Measurements from ENCODE around the gene DSG2.

Gene DSG2

GRCh38 chr18:31555971-31556747 lies 58.2 kb downstream of the DSG2 start:
- DNase-seq (ENCODE audit: low spot score) = no peak

GRCh38 chr18:31557446-31557845 lies 59.5 kb downstream of the DSG2 start:
- DNase-seq (ENCODE audit: low spot score) = no peak

GRCh38 chr18:31558567-31558966 lies 60.6 kb downstream of the DSG2 start:
- DNase-seq (ENCODE audit: low spot score) = no peak

- DNase-seq (ENCODE audit: low spot score) = no peak
Measured at GRCh38 chr18:31562726-31563125, 64.7 kb downstream of the DSG2 start.

GRCh38 chr18:31563778-31564177 lies 65.8 kb downstream of the DSG2 start:
- no peak for DNase-seq (ENCODE audit: low spot score)

- no peak for DNase-seq (ENCODE audit: low spot score)
Measured at GRCh38 chr18:31565345-31565744, 67.4 kb downstream of the DSG2 start.

DNA sequence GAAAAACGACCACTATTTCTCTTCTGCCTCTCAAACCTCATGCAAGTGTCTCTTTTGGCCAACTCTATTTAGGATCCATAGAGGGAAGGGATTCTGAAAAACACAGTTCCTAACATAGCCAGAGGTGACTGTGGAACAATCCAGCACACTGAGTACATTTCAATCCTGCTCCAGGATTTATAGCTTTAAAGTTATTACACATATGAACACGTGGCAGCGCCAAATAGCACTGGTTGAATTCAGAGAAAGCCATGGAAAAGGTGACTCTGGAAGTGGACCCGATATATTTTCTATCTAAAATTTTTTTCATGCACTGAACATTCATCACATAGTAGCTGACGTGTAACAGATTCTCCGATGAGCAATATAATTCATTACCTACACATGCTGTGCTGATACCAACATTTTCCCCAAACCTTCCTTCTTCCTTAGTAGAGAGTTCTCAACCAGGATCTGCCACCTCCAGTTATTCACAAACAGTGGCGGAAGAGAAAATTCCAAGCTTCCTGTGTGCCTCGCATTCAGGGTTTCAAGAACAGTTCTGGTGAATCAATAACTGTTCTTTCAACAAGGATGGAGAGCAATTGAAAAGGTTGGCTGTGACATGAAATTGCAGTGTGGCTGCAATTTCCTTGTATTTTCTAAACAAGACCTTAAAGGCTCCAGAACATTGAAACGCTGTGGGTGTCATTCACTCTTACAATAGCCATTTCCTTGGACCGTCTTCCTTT lies 68.0 kb downstream of the DSG2 start:
- no peak for DNase-seq (ENCODE audit: low spot score)

- no peak for DNase-seq (ENCODE audit: low spot score)
Measured at GRCh38 chr18:31566576-31567306, 68.8 kb downstream of the DSG2 start.

- DNase-seq (ENCODE audit: low spot score) = no peak
Measured at GRCh38 chr18:31572368-31572767, 74.4 kb downstream of the DSG2 start.

DNA sequence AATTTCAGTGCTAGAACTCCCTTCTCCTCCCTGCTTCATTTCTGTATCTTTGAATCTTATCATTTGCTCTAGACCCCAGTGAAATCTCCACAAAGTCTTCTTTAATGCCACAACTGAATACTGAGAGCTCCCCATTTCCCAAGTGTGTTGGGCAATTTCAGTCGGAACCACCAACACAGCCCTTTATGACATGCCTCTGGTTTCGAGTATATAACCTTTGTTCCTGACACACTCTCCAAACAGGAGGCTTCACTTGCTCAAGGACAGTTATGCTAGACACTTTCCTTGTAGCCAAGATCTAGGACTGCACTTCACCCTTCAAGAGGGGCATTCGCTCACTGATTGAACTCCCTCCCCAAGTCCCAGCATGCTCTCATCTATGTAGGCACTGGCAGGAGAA lies 75.1 kb downstream of the DSG2 start:
- no peak for DNase-seq (ENCODE audit: low spot score)

GRCh38 chr18:31574359-31574758 lies 76.4 kb downstream of the DSG2 start:
- no peak for DNase-seq (ENCODE audit: low spot score)

- no peak for DNase-seq (ENCODE audit: low spot score)
Measured at GRCh38 chr18:31575515-31576257, 77.7 kb downstream of the DSG2 start.

- DNase-seq (ENCODE audit: low spot score) = no peak
Measured at GRCh38 chr18:31576670-31577069, 78.7 kb downstream of the DSG2 start.

- no peak for DNase-seq (ENCODE audit: low spot score)
Measured at GRCh38 chr18:31577195-31577594, 79.2 kb downstream of the DSG2 start.

DNA sequence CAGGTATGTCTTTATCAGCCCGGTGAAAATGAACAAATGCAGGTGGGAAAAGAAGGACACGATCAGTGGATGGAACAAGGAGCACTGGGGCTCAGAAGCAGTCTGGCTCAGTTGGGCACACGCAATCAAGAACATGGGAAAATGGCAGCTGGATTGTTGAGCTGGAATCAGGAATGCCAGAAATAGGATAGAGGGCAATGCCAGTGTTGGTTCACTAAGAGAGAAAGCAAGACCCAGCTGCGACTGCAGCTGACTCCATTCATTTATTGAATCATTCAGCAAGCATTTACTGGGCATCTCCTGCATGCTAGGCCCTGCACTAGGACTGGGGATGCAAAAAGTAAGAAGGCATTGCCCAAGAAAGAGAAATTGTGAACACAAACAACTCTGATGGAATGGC lies 80.1 kb downstream of the DSG2 start:
- DNase-seq (ENCODE audit: low spot score) = no peak

DNA sequence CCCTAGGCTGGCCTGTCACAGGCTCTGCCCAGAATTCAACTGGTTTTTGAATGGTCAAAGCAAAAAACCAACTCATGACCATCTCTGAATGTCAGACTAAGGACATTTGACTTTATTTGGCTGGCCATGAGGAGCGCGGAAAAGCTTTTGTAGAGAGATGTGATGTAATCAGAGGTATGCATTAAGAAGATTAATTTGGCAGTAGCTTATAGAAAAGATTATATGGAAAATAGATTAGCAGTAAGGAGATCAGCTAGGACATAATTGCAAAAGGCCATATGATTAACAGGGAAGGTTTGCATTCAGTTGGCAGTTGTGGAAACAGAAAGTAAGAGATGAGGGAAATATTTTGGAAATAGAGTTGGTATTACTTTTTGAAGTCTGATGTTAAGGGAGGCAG lies 81.4 kb downstream of the DSG2 start:
- DNase-seq (ENCODE audit: low spot score) = no peak

DNA sequence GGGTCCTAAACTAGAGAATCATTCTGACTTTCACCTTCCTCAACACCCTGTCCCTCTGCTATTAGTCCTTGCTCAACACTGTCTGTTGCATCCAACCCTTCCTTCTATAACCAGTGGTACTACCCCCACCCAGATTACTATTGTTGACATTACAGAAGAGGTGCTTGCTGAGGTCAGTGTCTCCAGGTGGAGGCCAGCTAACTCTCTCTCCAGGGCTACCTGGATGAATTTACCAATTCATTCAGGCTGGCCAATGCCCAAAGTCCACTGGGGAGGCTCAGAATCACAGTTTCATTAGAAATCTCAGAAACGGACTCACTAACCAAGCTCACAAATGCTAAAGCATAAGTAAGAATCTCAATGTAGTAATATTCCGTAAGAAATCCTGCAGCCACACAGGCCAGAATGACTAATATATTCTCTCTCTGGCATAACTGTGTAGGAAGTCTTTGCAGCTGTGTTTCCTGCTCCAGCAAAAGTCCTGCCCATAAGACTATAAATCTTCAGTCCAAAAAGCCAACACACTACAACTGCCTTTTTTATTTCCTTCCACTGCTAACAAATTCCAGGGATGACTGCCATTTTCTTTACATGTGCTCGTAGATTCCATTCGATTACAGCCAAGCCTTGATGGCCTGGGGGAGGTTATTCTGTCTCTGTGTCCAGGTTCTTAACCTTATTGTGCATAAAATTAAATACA lies 83.7 kb downstream of the DSG2 start:
- no peak for DNase-seq (ENCODE audit: low spot score)

- DNase-seq (ENCODE audit: low spot score) = no peak
Measured at GRCh38 chr18:31583185-31583854, 85.3 kb downstream of the DSG2 start.

DNA sequence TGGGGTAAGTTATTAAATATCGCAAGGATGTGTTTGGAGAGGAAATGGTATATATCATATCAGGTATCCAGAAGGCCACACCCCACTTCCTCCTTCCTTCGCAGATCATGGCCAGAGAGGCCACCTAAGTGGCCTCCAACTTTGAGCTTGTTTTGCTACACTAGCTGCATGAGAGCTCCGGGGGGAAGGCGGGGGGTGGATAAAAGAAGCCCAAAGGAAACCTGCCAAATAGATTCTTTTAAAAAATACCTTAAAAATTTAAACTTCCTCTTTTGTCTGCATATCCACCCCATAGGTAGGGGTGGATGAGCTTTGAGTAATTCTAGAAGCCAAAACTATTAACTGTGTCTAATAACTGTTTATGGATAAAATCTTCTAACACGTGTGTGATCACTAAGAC lies 88.0 kb downstream of the DSG2 start:
- no peak for DNase-seq (ENCODE audit: low spot score)

GRCh38 chr18:31586616-31587015 lies 88.6 kb downstream of the DSG2 start:
- DNase-seq (ENCODE audit: low spot score) = no peak

- no peak for DNase-seq (ENCODE audit: low spot score)
Measured at GRCh38 chr18:31587529-31587928, 89.6 kb downstream of the DSG2 start.

Data from HuH-7.5 (cell line).